Testis (tissue), 3 donors: Measurements from ENCODE around the gene UEVLD. TPM values are rescaled to one million over a fixed set of nuclear protein-coding genes. Genes with fewer than 3 reads are reported as not detected.
A peak's percentile ranks its signal among the peaks of the same experiment; 100 is the strongest.

Source experiments
- DNase-seq: peaks from one replicate; pipeline ENCODE4 v3.0.0-alpha.2; 2019
- H3K27ac ChIP-seq, 2 donors: fragments of 200-600 bp; sonication (generic); one replicate each; pipeline ENCODE4 v1.5.1; 2019
- H3K27me3 ChIP-seq: fragments of 200-600 bp; sonication (generic); one replicate; pipeline ENCODE4 v1.5.1; 2019
- H3K36me3 ChIP-seq: fragments of 200-600 bp; sonication (generic); one replicate; pipeline ENCODE4 v1.5.1; 2017; ENCODE audit warnings: low read depth; ENCODE audit errors: missing control alignments
- H3K4me1 ChIP-seq: fragments of 200-600 bp; sonication (generic); one replicate; pipeline ENCODE4 v1.5.1; 2019
- H3K4me3 ChIP-seq, 2 donors: fragments of 200-600 bp; sonication (generic); one replicate each; pipeline ENCODE4 v1.5.1; 2017 to 2019
- H3K9me3 ChIP-seq: fragments of 200-600 bp; sonication (generic); one replicate; pipeline ENCODE4 v1.5.1; 2017
- POLR2A ChIP-seq: fragments of 450-650 bp; IDR thresholded peaks from one replicate; pipeline ENCODE4 v1.6.1; 2017; ENCODE audit warnings: antibody characterized with exemption, mild to moderate bottlenecking, moderate library complexity
- WGBS, 2 donors: methylation state at CpG; one replicate each; pipeline ENCODE4 v1.1.5; 2018; 5-methylcytosine and 5-hydroxymethylcytosine counted together
- intact Hi-C: fragments of 100-400 bp; cut with DNase I; formaldehyde crosslinking; loops from one replicate; pipeline ENCODE4 v1.15.1; 2023; ENCODE audit warnings: low total_unique reads
- polyA plus RNA-seq: library from polyadenylated mRNA; stranded (reverse); fragments of 350-450 nt; fragmentation: Illumina TruSeq; extraction: RNeasy Lipid Tissue Mini Kit (QIAGEN cat#74804); gene quantifications from one replicate; pipeline ENCODE4 v1.2.3, GENCODE V29; 2014; ENCODE audit warnings: low read depth, low replicate concordance; ENCODE audit not compliant: insufficient read depth
- total RNA-seq, 2 donors: library from RNA; depleted of rRNA; stranded (reverse); fragments of >200 nt; gene quantifications; one replicate each; pipeline ENCODE4 v1.2.3, GENCODE V29; 2016
- TF ChIP-seq, protein P1 (sequence below), 3 experiments: fragments of 450-650 bp in 2 of 3; fragments of 200-600 bp in 1 of 3; sonication (generic) in 1 of 3; IDR thresholded peaks; one replicate each; pipeline ENCODE4 v1.5.1; 2016 to 2019; ENCODE audit warnings: antibody characterized with exemption in 3 of 3, mild to moderate bottlenecking in 2 of 3, moderate library complexity in 1 of 3

UEVLD gene
- total and polyA plus RNA-seq, 3 donors from 2014 or later: 15.1 to 25.7 (median 21.9) TPM

- Histone ChIP-seq H3K4me1 (no peaks in the 10 kb centered on the region), H3K27ac (no peak overlapping the region), H3K9me3 (no peaks in the 10 kb centered on the region), H3K36me3 (no peaks in the 10 kb centered on the region), H3K4me3 (peak overlapping the region in 1 of 2 donors; percentile 77), H3K27me3 (no peaks in the 10 kb centered on the region)
- no peak for DNase-seq
- WGBS, 2 donors: 34 to 40% methylated on average over 2 of the region's 2 CpGs
- intact Hi-C loops: loop anchor here (10.0 kb wide), 1 partner anchor 48 kb away; the partner anchor contains the start of gene UEVLD
- no peak for TF ChIP-seq POLR2A
- TF ChIP-seq, protein P1, sequence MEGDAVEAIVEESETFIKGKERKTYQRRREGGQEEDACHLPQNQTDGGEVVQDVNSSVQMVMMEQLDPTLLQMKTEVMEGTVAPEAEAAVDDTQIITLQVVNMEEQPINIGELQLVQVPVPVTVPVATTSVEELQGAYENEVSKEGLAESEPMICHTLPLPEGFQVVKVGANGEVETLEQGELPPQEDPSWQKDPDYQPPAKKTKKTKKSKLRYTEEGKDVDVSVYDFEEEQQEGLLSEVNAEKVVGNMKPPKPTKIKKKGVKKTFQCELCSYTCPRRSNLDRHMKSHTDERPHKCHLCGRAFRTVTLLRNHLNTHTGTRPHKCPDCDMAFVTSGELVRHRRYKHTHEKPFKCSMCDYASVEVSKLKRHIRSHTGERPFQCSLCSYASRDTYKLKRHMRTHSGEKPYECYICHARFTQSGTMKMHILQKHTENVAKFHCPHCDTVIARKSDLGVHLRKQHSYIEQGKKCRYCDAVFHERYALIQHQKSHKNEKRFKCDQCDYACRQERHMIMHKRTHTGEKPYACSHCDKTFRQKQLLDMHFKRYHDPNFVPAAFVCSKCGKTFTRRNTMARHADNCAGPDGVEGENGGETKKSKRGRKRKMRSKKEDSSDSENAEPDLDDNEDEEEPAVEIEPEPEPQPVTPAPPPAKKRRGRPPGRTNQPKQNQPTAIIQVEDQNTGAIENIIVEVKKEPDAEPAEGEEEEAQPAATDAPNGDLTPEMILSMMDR (IDR thresholded peaks at IDR 0.05): no peak
Measured at GRCh38 chr11:18632841-18633240, 44.3 kb upstream of the UEVLD start.

GRCh38 chr11:18624161-18624560, 35.6 kb upstream of the UEVLD start:
- Histone ChIP-seq H3K9me3 (no peaks in the 10 kb centered on the region), H3K27ac (no peak overlapping the region), H3K4me3 (no peak overlapping the region), H3K27me3 (no peaks in the 10 kb centered on the region), H3K4me1 (no peaks in the 10 kb centered on the region), H3K36me3 (no peaks in the 10 kb centered on the region)
- intact Hi-C loops: no loop called here
- WGBS, 2 donors: 90 to 93% methylated on average over 1 of the region's 1 CpG
- no peak for TF ChIP-seq POLR2A
- TF ChIP-seq, protein P1 (IDR thresholded peaks at IDR 0.05): no peak
- DNase-seq: no peak

DNA sequence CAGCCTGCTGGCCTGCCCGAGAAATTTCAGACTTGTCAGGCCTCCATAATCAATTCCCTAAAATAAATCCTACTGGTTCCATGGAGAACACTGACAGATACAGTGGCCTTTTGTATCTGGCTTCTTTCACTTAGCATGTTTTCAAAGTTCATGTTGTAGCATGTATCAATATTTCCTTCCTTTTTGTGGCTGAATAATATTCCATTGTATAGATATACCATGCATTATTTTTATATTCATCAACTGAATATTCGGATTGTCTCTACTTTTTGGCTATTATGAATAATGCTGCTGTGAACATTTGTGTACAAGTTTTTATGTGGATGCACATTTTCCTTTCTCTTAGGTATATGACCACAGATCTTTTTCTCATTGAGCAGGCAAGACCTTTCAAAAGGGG, 35.2 kb upstream of the UEVLD start:
- Histone ChIP-seq H3K9me3 (no peaks in the 10 kb centered on the region), H3K4me1 (no peaks in the 10 kb centered on the region), H3K27me3 (no peaks in the 10 kb centered on the region), H3K36me3 (no peaks in the 10 kb centered on the region), H3K4me3 (no peak overlapping the region), H3K27ac (no peak overlapping the region)
- WGBS, 2 donors: 84 to 98% methylated on average over 2 of the region's 2 CpGs
- no peak for DNase-seq
- TF ChIP-seq POLR2A: no peak
- intact Hi-C loops: no loop called here

DNA sequence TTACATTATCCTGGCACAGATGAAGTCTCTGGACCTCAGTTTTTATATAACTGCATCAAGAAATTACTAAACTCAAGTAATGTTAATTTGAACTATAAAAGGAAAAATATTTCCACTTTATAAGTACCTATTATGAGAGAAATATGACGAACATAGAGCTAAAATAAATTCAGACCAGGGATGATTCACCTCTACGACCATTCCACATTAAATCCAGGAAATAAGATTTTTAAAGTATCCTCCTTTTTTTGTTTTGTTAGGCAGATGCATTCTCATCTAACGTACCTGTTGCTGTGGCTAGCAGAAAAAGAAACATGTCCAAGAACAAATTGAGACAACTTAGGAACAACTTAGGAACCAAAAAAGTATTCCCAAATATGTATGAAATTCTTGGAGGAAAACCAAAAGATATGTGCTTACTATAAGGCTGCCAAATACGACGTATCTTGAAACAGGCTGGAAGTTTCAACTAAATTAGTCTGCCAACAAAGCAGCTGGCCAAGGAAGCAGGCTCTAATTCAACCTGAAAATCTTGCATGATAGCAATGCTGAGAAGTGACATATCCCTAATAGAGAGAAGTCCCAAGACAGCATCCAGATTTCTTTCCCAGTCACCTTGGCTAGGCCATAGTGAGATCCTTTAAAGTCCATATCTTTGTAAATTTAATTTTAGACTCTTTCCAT, 29.9 kb upstream of the UEVLD start:
- TF ChIP-seq POLR2A: no peak
- TF ChIP-seq, protein P1 (IDR thresholded peaks at IDR 0.05): no peak
- Histone ChIP-seq H3K9me3 (no peaks in the 10 kb centered on the region), H3K4me1 (no peaks in the 10 kb centered on the region), H3K27me3 (no peaks in the 10 kb centered on the region), H3K36me3 (no peaks in the 10 kb centered on the region), H3K4me3 (no peak overlapping the region), H3K27ac (peak overlapping the region in 1 of 2 donors; percentile 66)
- DNase-seq: no peak
- intact Hi-C loops: no loop called here
- WGBS, 2 donors: 26 to 29% methylated on average over 5 of the region's 5 CpGs

GRCh38 chr11:18617688-18618341, 29.3 kb upstream of the UEVLD start:
- 62 to 77% methylated on average over 10 of the region's 10 CpGs for WGBS, 2 donors
- Histone ChIP-seq H3K4me1 (no peaks in the 10 kb centered on the region), H3K27ac (peak overlapping the region in 1 of 2 donors; percentile 66), H3K27me3 (no peaks in the 10 kb centered on the region), H3K4me3 (no peak overlapping the region), H3K36me3 (no peaks in the 10 kb centered on the region), H3K9me3 (no peaks in the 10 kb centered on the region)
- intact Hi-C loops: no loop called here
- DNase-seq: no peak
- TF ChIP-seq POLR2A: no peak
